HG03196 (cell line): ENCODE data around the gene LY6G5B.
A peak's percentile ranks its signal among the peaks of the same experiment; 100 is the strongest.

Source experiments
- ATAC-seq: cut with Tn5 transposase; IDR thresholded peaks from one replicate; pipeline ENCODE4 v1.9.1; 2021; ENCODE audit not compliant: unreplicated experiment

Gene LY6G5B

GRCh38 chr6:31662124-31662723 lies 7.6 kb upstream of the LY6G5B start:
- no peak for ATAC-seq

GRCh38 chr6:31663126-31663960 lies 6.4 kb upstream of the LY6G5B start:
- no peak for ATAC-seq

GRCh38 chr6:31663961-31664789 lies 5.6 kb upstream of the LY6G5B start:
- ATAC-seq = no peak

GRCh38 chr6:31664790-31665500 lies 4.8 kb upstream of the LY6G5B start, which contains the start of gene GPANK1:
GPANK1 (minus strand) TSS chr6:31664997; CDS start chr6:31664478, 519 bp downstream.
- peak; percentile 33 for ATAC-seq

- peak; percentile 78 for ATAC-seq
Observed at GRCh38 chr6:31665501-31666336, 4.1 kb upstream of the LY6G5B start, which contains the start of gene CSNK2B. CSNK2B (plus strand) TSS chr6:31666080; CDS start chr6:31666832, 752 bp downstream.

- ATAC-seq = no peak
Observed at GRCh38 chr6:31666337-31666965, 3.3 kb upstream of the LY6G5B start.

- no peak for ATAC-seq
Observed at GRCh38 chr6:31676322-31676903, 6.6 kb downstream of the LY6G5B start.

- no peak for ATAC-seq
Observed at GRCh38 chr6:31676904-31677303, 7.1 kb downstream of the LY6G5B start.

- ATAC-seq = no peak
Observed at GRCh38 chr6:31677955-31678354, 8.2 kb downstream of the LY6G5B start.

GRCh38 chr6:31680226-31681134 lies 10.7 kb downstream of the LY6G5B start, which contains the start of gene LY6G5C:
LY6G5C (minus strand) TSS chr6:31681067; CDS start chr6:31680373, 694 bp downstream.
- ATAC-seq = no peak

GRCh38 chr6:31681135-31681671 lies 11.4 kb downstream of the LY6G5B start:
- ATAC-seq = no peak

GRCh38 chr6:31683591-31683990 lies 13.8 kb downstream of the LY6G5B start:
- no peak for ATAC-seq

GRCh38 chr6:31686483-31686882 lies 16.7 kb downstream of the LY6G5B start:
- no peak for ATAC-seq

GRCh38 chr6:31687321-31687720 lies 17.5 kb downstream of the LY6G5B start:
- ATAC-seq = no peak

GRCh38 chr6:31687860-31688693 lies 18.3 kb downstream of the LY6G5B start:
- ATAC-seq = no peak

GRCh38 chr6:31689249-31690110 lies 19.7 kb downstream of the LY6G5B start:
- no peak for ATAC-seq
